Tibial nerve (tissue), 4 donors: ENCODE data around the gene CHSY1. TPM values are rescaled to one million over a fixed set of nuclear protein-coding genes. Genes with fewer than 3 reads are reported as not detected.

ENCODE experiments used
- DNase-seq, 2 donors: peaks; one replicate each; pipeline ENCODE4 v3.0.0-alpha.2; 2019; ENCODE audit warnings: low spot score in 2 of 2
- H3K27ac ChIP-seq, 4 donors: fragments of 200-600 bp; sonication (generic) in 3 of 4; one replicate each; pipeline ENCODE4 v1.5.1; 2017 to 2019; ENCODE audit warnings: mild to moderate bottlenecking in 1 of 4
- H3K27me3 ChIP-seq, 2 donors: fragments of 200-600 bp; sonication (generic) in 1 of 2; one replicate each; pipeline versions ENCODE4 v1.5.1 to v1.6.0; 2017 to 2019
- H3K36me3 ChIP-seq, 3 donors: fragments of 200-600 bp; sonication (generic); one replicate each; pipeline ENCODE4 v1.5.1; 2018 to 2019
- H3K4me1 ChIP-seq, 4 donors: fragments of 200-600 bp; sonication (generic) in 3 of 4; one replicate each; pipeline ENCODE4 v1.5.1; 2017 to 2019
- H3K4me3 ChIP-seq, 4 donors: fragments of 200-600 bp; sonication (generic) in 3 of 4; one replicate each; pipeline ENCODE4 v1.5.1; 2017 to 2019; ENCODE audit warnings: mild to moderate bottlenecking in 1 of 4, moderate library complexity in 1 of 4
- H3K9me3 ChIP-seq, 4 donors: fragments of 200-600 bp; sonication (generic) in 3 of 4; one replicate each; pipeline ENCODE4 v1.5.1; 2017 to 2019
- EP300 ChIP-seq, 2 donors: sonication (generic); formaldehyde crosslinking; IDR thresholded peaks; one replicate each; pipeline ENCODE4 v1.6.1; 2017; ENCODE audit warnings: antibody characterized with exemption in 2 of 2, mild to moderate bottlenecking in 1 of 2
- POLR2A ChIP-seq, 2 donors: fragments of 450-650 bp; IDR thresholded peaks; one replicate each; pipeline ENCODE4 v1.6.1; 2017; ENCODE audit warnings: antibody characterized with exemption in 2 of 2, mild to moderate bottlenecking in 2 of 2, moderate library complexity in 2 of 2
- WGBS, 2 donors: methylation state at CpG; one replicate each; pipeline ENCODE4 v1.1.5; 2018; 5-methylcytosine and 5-hydroxymethylcytosine counted together
- total RNA-seq, 4 donors: library from RNA; depleted of rRNA; stranded (reverse); fragments of >200 nt; gene quantifications; one replicate each; pipeline ENCODE4 v1.1.0, GENCODE V29; 2016
- TF ChIP-seq, protein P1 (sequence below), 5 experiments: fragments of 200-600 bp in 3 of 5; fragments of 450-650 bp in 2 of 5; sonication (generic) in 3 of 5; IDR thresholded peaks; one replicate each; pipeline ENCODE4 v1.5.1; 2016 to 2019; ENCODE audit warnings: antibody characterized with exemption in 5 of 5, mild to moderate bottlenecking in 3 of 5, moderate library complexity in 2 of 5

CHSY1 gene
- total RNA-seq, 4 donors from 2014 or later = 22.0 to 29.7 (median 24.6) TPM

DNA sequence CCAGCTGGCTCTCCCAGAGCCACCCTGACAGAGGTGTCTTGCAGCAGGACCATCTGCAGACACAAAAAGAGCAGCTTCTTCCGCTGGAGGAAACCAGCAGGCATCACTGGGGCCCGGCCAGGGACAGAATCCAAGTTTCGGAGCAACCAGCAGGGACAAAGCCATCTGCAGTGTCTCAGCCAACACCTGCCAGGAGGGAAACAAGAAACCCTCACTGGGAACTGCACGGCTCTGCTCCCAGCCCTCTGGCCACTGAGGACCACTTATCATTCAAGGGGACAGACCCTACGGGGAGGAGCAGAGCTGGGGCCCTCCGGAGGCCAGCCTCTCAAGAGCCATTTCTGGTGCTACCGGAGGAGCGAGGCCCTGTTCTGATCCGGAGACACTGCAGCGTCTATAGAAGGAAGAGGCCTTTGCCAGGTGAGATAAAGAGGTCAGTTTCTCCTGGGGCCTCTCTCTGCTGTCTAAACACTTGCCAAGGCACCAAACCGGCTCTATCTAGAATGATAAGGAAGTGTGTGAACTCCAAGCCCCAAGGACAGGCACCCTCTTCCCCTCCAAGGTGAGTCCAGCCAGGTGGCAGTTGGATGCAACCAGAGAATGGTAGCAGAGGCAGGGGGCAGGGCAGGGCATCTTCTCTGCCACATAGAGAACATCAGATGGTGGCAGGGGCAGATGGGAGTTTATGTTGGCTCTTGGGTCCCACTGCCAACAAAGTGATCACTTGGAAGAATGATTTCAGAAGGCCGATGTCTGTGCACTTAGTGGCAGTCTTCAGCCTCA, 89.0 kb downstream of the CHSY1 start:
- Histone ChIP-seq H3K27ac (no peak overlapping the region), H3K27me3 (no peaks in the 10 kb centered on the region), H3K36me3 (peaks cover 0 to 7% (median 0%) of the 10 kb centered on the region in 3 donors), H3K4me3 (no peak overlapping the region), H3K4me1 (peaks cover 0 to 3% (median 0%) of the 10 kb centered on the region in 4 donors), H3K9me3 (peaks cover 0 to 34% (median 7%) of the 10 kb centered on the region in 4 donors)
- DNase-seq = no peak
- TF ChIP-seq POLR2A (IDR thresholded peaks at IDR 0.05) = no peak
- no peak for TF ChIP-seq EP300 (IDR thresholded peaks at IDR 0.05)
- TF ChIP-seq, protein P1, sequence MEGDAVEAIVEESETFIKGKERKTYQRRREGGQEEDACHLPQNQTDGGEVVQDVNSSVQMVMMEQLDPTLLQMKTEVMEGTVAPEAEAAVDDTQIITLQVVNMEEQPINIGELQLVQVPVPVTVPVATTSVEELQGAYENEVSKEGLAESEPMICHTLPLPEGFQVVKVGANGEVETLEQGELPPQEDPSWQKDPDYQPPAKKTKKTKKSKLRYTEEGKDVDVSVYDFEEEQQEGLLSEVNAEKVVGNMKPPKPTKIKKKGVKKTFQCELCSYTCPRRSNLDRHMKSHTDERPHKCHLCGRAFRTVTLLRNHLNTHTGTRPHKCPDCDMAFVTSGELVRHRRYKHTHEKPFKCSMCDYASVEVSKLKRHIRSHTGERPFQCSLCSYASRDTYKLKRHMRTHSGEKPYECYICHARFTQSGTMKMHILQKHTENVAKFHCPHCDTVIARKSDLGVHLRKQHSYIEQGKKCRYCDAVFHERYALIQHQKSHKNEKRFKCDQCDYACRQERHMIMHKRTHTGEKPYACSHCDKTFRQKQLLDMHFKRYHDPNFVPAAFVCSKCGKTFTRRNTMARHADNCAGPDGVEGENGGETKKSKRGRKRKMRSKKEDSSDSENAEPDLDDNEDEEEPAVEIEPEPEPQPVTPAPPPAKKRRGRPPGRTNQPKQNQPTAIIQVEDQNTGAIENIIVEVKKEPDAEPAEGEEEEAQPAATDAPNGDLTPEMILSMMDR (IDR thresholded peaks at IDR 0.05) = no peak
- 67 to 85% methylated on average over 11 to 12 of the region's 12 CpGs for WGBS, 2 donors

DNA sequence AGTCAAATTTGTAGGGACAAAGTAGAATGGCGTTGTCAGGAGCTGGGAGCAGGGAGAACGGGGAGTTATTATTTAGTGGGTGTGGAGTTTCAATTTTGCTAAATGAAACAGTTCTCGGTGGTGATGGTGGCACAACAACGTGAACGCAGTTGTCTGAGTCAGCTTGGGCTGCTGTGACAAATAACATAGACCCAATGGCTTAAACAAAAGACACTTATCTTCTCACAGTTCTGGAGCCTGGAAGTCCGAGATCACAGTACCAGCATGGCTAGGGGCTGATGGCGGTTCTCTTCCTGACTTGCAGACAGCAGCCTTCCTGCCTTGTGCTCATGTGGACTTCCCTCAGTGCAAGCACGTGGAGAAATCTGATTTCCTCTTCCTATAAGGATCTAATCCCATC, 90.2 kb downstream of the CHSY1 start:
- Histone ChIP-seq H3K36me3 (peaks cover 0 to 7% (median 0%) of the 10 kb centered on the region in 3 donors), H3K4me1 (no peaks in the 10 kb centered on the region), H3K9me3 (peaks cover 0 to 31% (median 6%) of the 10 kb centered on the region in 4 donors), H3K27me3 (no peaks in the 10 kb centered on the region), H3K4me3 (no peak overlapping the region), H3K27ac (no peak overlapping the region)
- no peak for DNase-seq
- WGBS, 2 donors = 68 to 74% methylated on average over 8 of the region's 8 CpGs
- TF ChIP-seq EP300 (IDR thresholded peaks at IDR 0.05) = no peak
- TF ChIP-seq, protein P1 (IDR thresholded peaks at IDR 0.05) = no peak
- TF ChIP-seq POLR2A (IDR thresholded peaks at IDR 0.05) = no peak

DNA sequence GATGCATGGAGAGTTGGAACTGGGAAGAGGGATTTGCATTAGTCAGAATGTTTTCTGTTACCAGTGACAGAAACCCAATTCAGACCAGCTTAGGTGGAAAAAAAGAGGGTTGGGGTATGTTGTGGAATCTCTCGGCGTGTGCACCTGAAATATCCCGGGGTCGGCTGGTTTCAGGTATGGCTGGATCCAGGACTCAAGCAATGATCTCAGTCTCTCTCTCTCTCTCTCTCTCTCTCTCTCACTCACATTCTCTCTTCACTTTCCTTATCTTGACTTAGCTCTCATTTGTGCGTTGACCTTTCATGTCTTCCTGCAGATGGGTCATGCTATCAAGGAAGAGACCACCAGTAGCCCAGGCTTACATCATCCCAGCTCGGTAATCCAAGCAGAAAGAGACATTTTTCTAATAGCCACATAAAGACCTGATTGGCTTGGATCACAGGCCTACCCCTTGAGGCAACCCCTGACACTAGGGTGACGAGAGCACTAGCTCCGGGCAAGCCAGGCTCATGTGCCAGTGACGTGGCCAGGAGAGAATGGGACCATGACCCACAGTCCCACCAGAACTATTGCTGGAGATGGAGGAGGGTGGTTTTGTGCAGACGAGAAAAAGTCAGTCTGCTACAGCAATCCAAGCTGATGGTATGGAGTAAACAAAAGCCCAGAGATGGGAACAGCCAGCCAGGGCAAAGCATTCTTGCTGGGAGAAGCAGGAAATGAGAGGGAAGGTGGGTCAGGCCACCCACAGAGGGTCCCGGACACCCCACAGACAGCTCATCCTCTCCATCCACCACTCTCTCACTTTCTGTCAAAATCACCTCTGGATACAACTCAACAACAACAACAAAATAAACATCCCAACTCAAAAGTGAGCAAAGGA, 91.7 kb downstream of the CHSY1 start:
- WGBS, 2 donors = 75% methylated on average over 11 of the region's 11 CpGs
- DNase-seq = no peak

DNA sequence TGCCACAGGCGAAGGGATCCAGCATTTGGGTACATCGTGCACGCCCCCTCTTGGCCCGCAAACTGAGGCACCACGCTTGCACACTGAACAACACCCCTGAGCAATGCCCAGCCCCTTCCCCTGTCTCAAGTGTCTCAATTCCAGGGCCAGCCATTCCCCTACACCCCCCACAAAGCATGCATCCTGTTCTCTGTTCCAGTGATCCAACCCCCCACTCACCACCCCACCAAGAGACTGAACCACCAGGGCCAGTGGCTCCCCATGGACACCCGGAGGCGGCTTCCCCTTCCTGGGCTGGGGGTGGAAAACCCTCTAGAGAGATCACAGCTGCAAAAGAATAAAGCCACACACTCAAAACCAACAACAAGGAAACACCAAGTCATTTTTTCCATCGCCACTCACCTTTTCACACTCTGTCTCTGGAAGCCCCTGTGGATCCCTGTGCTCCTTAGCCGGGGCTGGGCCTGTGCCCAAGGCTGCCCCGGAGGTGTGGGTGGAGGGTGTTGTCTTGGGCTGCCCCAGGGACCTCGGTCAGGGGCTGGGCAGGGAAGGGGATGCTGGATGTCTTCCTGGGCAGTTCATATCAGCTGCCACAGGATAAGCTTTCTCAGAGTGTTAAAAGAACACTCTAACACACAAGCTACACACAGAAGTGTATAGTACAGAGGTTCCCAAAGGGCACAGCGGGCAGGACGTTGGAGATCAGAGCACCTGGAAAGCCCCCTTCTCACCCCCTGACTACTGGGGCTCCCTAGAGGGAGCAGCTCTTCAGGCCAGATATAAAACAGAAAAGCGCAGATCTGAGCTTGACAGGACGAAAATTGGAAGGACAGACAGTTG, 92.5 kb downstream of the CHSY1 start:
- Histone ChIP-seq H3K27ac (no peak overlapping the region), H3K4me1 (no peaks in the 10 kb centered on the region), H3K36me3 (no peaks in the 10 kb centered on the region), H3K9me3 (peaks cover 0 to 9% (median 0%) of the 10 kb centered on the region in 4 donors), H3K4me3 (no peak overlapping the region), H3K27me3 (no peaks in the 10 kb centered on the region)
- TF ChIP-seq POLR2A (IDR thresholded peaks at IDR 0.05) (no peak), EP300 (IDR thresholded peaks at IDR 0.05) (no peak)
- TF ChIP-seq, protein P1 (IDR thresholded peaks at IDR 0.05) = no peak
- WGBS, 2 donors = 64 to 66% methylated on average over 15 of the region's 15 CpGs
- no peak for DNase-seq

More for the DNA sequence above, 91.7 kb downstream of the CHSY1 start:
- Histone ChIP-seq H3K36me3 (no peaks in the 10 kb centered on the region), H3K27me3 (no peaks in the 10 kb centered on the region), H3K4me1 (no peaks in the 10 kb centered on the region), H3K27ac (no peak overlapping the region), H3K9me3 (peaks cover 0 to 17% (median 0%) of the 10 kb centered on the region in 4 donors), H3K4me3 (no peak overlapping the region)
- TF ChIP-seq POLR2A (IDR thresholded peaks at IDR 0.05) (no peak), EP300 (IDR thresholded peaks at IDR 0.05) (no peak)
- TF ChIP-seq, protein P1 (IDR thresholded peaks at IDR 0.05) = no peak
